Measurements from ENCODE around the gene DNPEP. TPM values are rescaled to one million over a fixed set of nuclear protein-coding genes. Genes with fewer than 3 reads are reported as not detected.

The DNPEP gene
- total RNA-seq, 4 donors from 2014 or later: 35.2 to 88.1 (median 52.6) TPM

- H3K27ac ChIP-seq: peak within 1 kb of the TSS in 2 of 4 donors; percentile 16 to 18
- peak within 1 kb of the TSS in 2 of 4 donors; percentile 12 to 34 for H3K4me3 ChIP-seq
- H3K9me3 ChIP-seq: no peaks in the 10 kb centered on the region
- no peaks in the 10 kb centered on the region for H3K36me3 ChIP-seq
- WGBS, 2 donors: 11 to 13% methylated on average over 41 of the region's 77 CpGs
- peaks cover 0 to 10% (median 4%) of the 10 kb centered on the region in 4 donors for H3K4me1 ChIP-seq
- DNase-seq (ENCODE audit: low spot score in 2 of 2): no peak
- H3K27me3 ChIP-seq: peaks cover 0 to 51% of the 10 kb centered on the region in 2 donors
- no peak for TF ChIP-seq EP300 (IDR thresholded peaks at IDR 0.05)
- no peak for TF ChIP-seq POLR2A (IDR thresholded peaks at IDR 0.05)
- no peak for TF ChIP-seq CTCF (IDR thresholded peaks at IDR 0.05)
Observed at GRCh38 chr2:219434718-219435525, 47.2 kb upstream of the DNPEP start, which contains the start of gene SPEG. Gene SPEG (plus strand): TSS chr2:219434843. CDS start chr2:219434978, 135 bp downstream.

GRCh38 chr2:219434468-219434717, 46.7 kb upstream of the DNPEP start:
- no peak overlapping the region for H3K4me3 ChIP-seq
- 38 to 53% methylated on average over 6 to 9 of the region's 9 CpGs for WGBS, 2 donors
- no peaks in the 10 kb centered on the region for H3K9me3 ChIP-seq
- peaks cover 0 to 46% of the 10 kb centered on the region in 2 donors for H3K27me3 ChIP-seq
- TF ChIP-seq POLR2A (IDR thresholded peaks at IDR 0.05): no peak
- no peak for TF ChIP-seq CTCF (IDR thresholded peaks at IDR 0.05)
- no peak for TF ChIP-seq EP300 (IDR thresholded peaks at IDR 0.05)
- H3K4me1 ChIP-seq: peaks cover 0 to 10% (median 4%) of the 10 kb centered on the region in 4 donors
- no peaks in the 10 kb centered on the region for H3K36me3 ChIP-seq
- DNase-seq (ENCODE audit: low spot score in 2 of 2): no peak
- peak overlapping the region in 1 of 4 donors; percentile 18 for H3K27ac ChIP-seq

GRCh38 chr2:219433666-219434467, 46.2 kb upstream of the DNPEP start:
- 77% methylated on average over 16 of the region's 16 CpGs for WGBS, 2 donors
- H3K27me3 ChIP-seq: peaks cover 0 to 41% of the 10 kb centered on the region in 2 donors
- no peaks in the 10 kb centered on the region for H3K36me3 ChIP-seq
- H3K9me3 ChIP-seq: no peaks in the 10 kb centered on the region
- H3K4me3 ChIP-seq: no peak overlapping the region
- peaks cover 0 to 10% (median 4%) of the 10 kb centered on the region in 4 donors for H3K4me1 ChIP-seq
- no peak for DNase-seq (ENCODE audit: low spot score in 2 of 2)
- H3K27ac ChIP-seq: peak overlapping the region in 1 of 4 donors; percentile 18
- TF ChIP-seq POLR2A (IDR thresholded peaks at IDR 0.05) (no peak), EP300 (IDR thresholded peaks at IDR 0.05) (no peak), CTCF (IDR thresholded peaks at IDR 0.05) (no peak)

- H3K36me3 ChIP-seq: no peaks in the 10 kb centered on the region
- no peak overlapping the region for H3K27ac ChIP-seq
- H3K9me3 ChIP-seq: no peaks in the 10 kb centered on the region
- DNase-seq (ENCODE audit: low spot score in 2 of 2): no peak
- WGBS, 2 donors: 46 to 53% methylated on average over 8 to 9 of the region's 9 CpGs
- H3K4me1 ChIP-seq: peaks cover 0 to 10% (median 4%) of the 10 kb centered on the region in 4 donors
- H3K4me3 ChIP-seq: no peak overlapping the region
- H3K27me3 ChIP-seq: peaks cover 0 to 25% of the 10 kb centered on the region in 2 donors
- TF ChIP-seq CTCF (IDR thresholded peaks at IDR 0.05) (no peak), POLR2A (IDR thresholded peaks at IDR 0.05) (no peak), EP300 (IDR thresholded peaks at IDR 0.05) (no peak)
Observed at GRCh38 chr2:219430633-219431615, 43.2 kb upstream of the DNPEP start.
